ENCODE measurements around the gene ATF7. TPM values are rescaled to one million over a fixed set of nuclear protein-coding genes. Genes with fewer than 3 reads are reported as not detected.

Gene ATF7
- total and polyA plus RNA-seq, 2 of the 4 experiments (the other 2 are of a cell fraction): 7.0 to 16.3 TPM

- H3K9ac ChIP-seq (ENCODE audit: low read depth, low read length): no peak overlapping the region
- H3K4me2 ChIP-seq (ENCODE audit: low read depth, low read length): no peak overlapping the region
- no peak overlapping the region for H3K56ac ChIP-seq (ENCODE audit: extremely low read depth, insufficient read depth, low read length)
- no peak for ATAC-seq (ENCODE audit: low read depth)
- peaks cover 85% of the 10 kb centered on the region for H3K36me3 ChIP-seq (ENCODE audit: control insufficient read depth, insufficient read depth, low read length)
- H4K8ac ChIP-seq (ENCODE audit: low read depth in 2 of 2, low read length in 2 of 2): no peak overlapping the region
- H3K18ac ChIP-seq (ENCODE audit: low read depth, low read length): no peak overlapping the region
- POLR2A ChIA-PET (ENCODE audit: unreplicated experiment): no interaction called here
- H4K20me1 ChIP-seq (ENCODE audit: insufficient read depth, low read length): peaks cover 88% of the 10 kb centered on the region
- no peak overlapping the region for H3K14ac ChIP-seq (replicated peaks; ENCODE audit: low read depth, low read length)
- H2BK5ac ChIP-seq (ENCODE audit: low read depth, low read length, poor library complexity, severe bottlenecking): no peak overlapping the region
- H4K5ac ChIP-seq (ENCODE audit: low read depth, low read length): no peak overlapping the region
- no peak overlapping the region for H3K4ac ChIP-seq (ENCODE audit: low read depth, low read length)
- DNase-seq: no peak
- H3K9me1 ChIP-seq (ENCODE audit: insufficient read depth, low read length): no peaks in the 10 kb centered on the region; the same call in 1 of the 2 replicates
- H2AK9ac ChIP-seq (replicated peaks; ENCODE audit: low read depth, low read length, poor library complexity): peak overlapping the region; percentile 44
- H3K79me1 ChIP-seq (ENCODE audit: low read depth in 1 of 2, low read length in 2 of 2): peaks cover 42 to 84% of the 10 kb centered on the region in 2 experiments
- no peak for TF ChIP-seq RCOR1 (IDR thresholded peaks at IDR 0.05; ENCODE audit: insufficient replicate concordance, low read length)
- TF ChIP-seq MAFK (IDR thresholded peaks at IDR 0.05; ENCODE audit: low read depth, low read length): no peak
- no peak for TF ChIP-seq USF2 (IDR thresholded peaks at IDR 0.05; ENCODE audit: low read depth, low read length)
- TF ChIP-seq BHLHE40 (IDR thresholded peaks at IDR 0.05; ENCODE audit: low read depth, low read length): no peak
- TF ChIP-seq POLR2A (IDR thresholded peaks at IDR 0.05; ENCODE audit: low read depth, low read length): no peak
- TF ChIP-seq, protein P1, sequence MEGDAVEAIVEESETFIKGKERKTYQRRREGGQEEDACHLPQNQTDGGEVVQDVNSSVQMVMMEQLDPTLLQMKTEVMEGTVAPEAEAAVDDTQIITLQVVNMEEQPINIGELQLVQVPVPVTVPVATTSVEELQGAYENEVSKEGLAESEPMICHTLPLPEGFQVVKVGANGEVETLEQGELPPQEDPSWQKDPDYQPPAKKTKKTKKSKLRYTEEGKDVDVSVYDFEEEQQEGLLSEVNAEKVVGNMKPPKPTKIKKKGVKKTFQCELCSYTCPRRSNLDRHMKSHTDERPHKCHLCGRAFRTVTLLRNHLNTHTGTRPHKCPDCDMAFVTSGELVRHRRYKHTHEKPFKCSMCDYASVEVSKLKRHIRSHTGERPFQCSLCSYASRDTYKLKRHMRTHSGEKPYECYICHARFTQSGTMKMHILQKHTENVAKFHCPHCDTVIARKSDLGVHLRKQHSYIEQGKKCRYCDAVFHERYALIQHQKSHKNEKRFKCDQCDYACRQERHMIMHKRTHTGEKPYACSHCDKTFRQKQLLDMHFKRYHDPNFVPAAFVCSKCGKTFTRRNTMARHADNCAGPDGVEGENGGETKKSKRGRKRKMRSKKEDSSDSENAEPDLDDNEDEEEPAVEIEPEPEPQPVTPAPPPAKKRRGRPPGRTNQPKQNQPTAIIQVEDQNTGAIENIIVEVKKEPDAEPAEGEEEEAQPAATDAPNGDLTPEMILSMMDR (conservative IDR thresholded peaks at IDR 0.05; ENCODE audit: low read depth, low read length): no peak
- no peak for TF ChIP-seq RAD21 (IDR thresholded peaks at IDR 0.05; ENCODE audit: low read length)
- no peak for TF ChIP-seq CEBPB (IDR thresholded peaks at IDR 0.05; ENCODE audit: low read depth, low read length)
- TF ChIP-seq CHD1 (IDR thresholded peaks at IDR 0.05; ENCODE audit: low read depth, low read length): no peak
- TF ChIP-seq MXI1 (IDR thresholded peaks at IDR 0.05; ENCODE audit: borderline replicate concordance, low read depth, low read length): no peak
- H2AK5ac ChIP-seq (ENCODE audit: low read depth, low read length): no peak overlapping the region
- H2AFZ ChIP-seq (replicated peaks; ENCODE audit: low read length, poor library complexity): no peak overlapping the region
- H4K91ac ChIP-seq (ENCODE audit: insufficient read depth, low read depth, low read length): no peak overlapping the region
- CTCF ChIA-PET: interaction anchor here (0.5 to 0.8 kb wide), 2 partner anchors 10 to 12 kb away, joined by 3 read pairs; no protein-coding TSS in a partner anchor
- no peak overlapping the region for H2BK120ac ChIP-seq (ENCODE audit: low read depth, low read length)
- no peak overlapping the region for H3K27ac ChIP-seq (ENCODE audit: insufficient read depth, low read length)
- H3K9me3 ChIP-seq (ENCODE audit: control insufficient read depth, insufficient read depth, low read length): no peaks in the 10 kb centered on the region
- in situ Hi-C loops (cut with MboI; ENCODE audit: low sequenced_read_pairs) (no loop called here), intact Hi-C loops (cut with micrococcal nuclease) (no loop called here), dilution Hi-C loops (cut with HindIII; ENCODE audit: low sequenced_read_pairs, unreplicated experiment) (no loop called here)
- H2BK15ac ChIP-seq (ENCODE audit: low read depth, low read length): no peak overlapping the region
- no peak overlapping the region for H2BK20ac ChIP-seq (ENCODE audit: low read depth, low read length)
- no TSS peak for BruUV-seq (replicated peaks)
- no CpG with 5 or more reads among the region's 11 CpGs for WGBS, 2 experiments (ENCODE audit: extremely low coverage in 2 of 2, insufficient read length in 1 of 2)
- H3K27me3 ChIP-seq (ENCODE audit: control insufficient read depth, insufficient read depth, low read length): no peaks in the 10 kb centered on the region
- H3K23ac ChIP-seq (ENCODE audit: low read depth, low read length): no peak overlapping the region
- H3K4me1 ChIP-seq (ENCODE audit: control insufficient read depth, insufficient read depth, low read length): peaks cover 7% of the 10 kb centered on the region
- no peak overlapping the region for H3K4me3 ChIP-seq (ENCODE audit: insufficient read depth, low read depth, low read length)
Measured at GRCh38 chr12:53464685-53465418, 161.3 kb downstream of the ATF7 start.

Measured in IMR-90 (cell line).